ENCODE results near the gene OTUB2. TPM values are rescaled to one million over a fixed set of nuclear protein-coding genes. Genes with fewer than 3 reads are reported as not detected.

The OTUB2 gene
- polyA plus RNA-seq, 1 donor (not counting 4 experiments of a cell fraction or from before 2014, with no cell fraction given): 2.6 TPM

GRCh38 chr14:94010625-94011024 is 15.5 kb upstream of the OTUB2 start:
- no peaks in the 10 kb centered on the region for H3K36me3 ChIP-seq (ENCODE audit: control insufficient read depth in 2 of 2, extremely low read depth in 1 of 2, insufficient read depth in 2 of 2, low read length in 2 of 2)
- no peak overlapping the region for H3K27ac ChIP-seq (ENCODE audit: control insufficient read depth, insufficient read depth, low read length)
- TF ChIP-seq EZH2 (IDR thresholded peaks at IDR 0.05; ENCODE audit: low read length) (no peak), CTCF (optimal IDR thresholded peaks at IDR 0.05 in 1 of 3, IDR thresholded peaks at IDR 0.05 in 1 of 3, conservative IDR thresholded peaks at IDR 0.05 in 1 of 3; ENCODE audit: extremely low read depth in 1 of 3, insufficient read depth in 2 of 3, low read length in 3 of 3) (no peak)
- no peak overlapping the region for H3K4me2 ChIP-seq (ENCODE audit: control insufficient read depth, extremely low read depth, insufficient read depth, low read depth, low read length)
- H2AFZ ChIP-seq (ENCODE audit: control insufficient read depth, low read length): no peak overlapping the region
- no peaks in the 10 kb centered on the region for H3K9me1 ChIP-seq (ENCODE audit: control insufficient read depth, extremely low read depth, insufficient read depth, low read length)
- no peak overlapping the region for H3K4me3 ChIP-seq (ENCODE audit: control insufficient read depth in 2 of 3, extremely low read depth in 1 of 3, insufficient read depth in 2 of 3, low read depth in 1 of 3, low read length in 3 of 3)
- no peaks in the 10 kb centered on the region for H3K9me3 ChIP-seq (ENCODE audit: control insufficient read depth, low read depth, low read length)
- no peaks in the 10 kb centered on the region for H3K79me2 ChIP-seq (ENCODE audit: control insufficient read depth, insufficient read depth, low read length)
- DNase-seq (ENCODE audit: low read depth, low spot score): no peak
- dilution Hi-C loops (cut with MboI; ENCODE audit: extremely low pct_ligation_motif_present, low sequenced_read_pairs): no loop called here
- H4K20me1 ChIP-seq (ENCODE audit: control insufficient read depth, extremely low read depth, insufficient read depth, low read length): no peaks in the 10 kb centered on the region
- peaks cover 11% of the 10 kb centered on the region for H3K4me1 ChIP-seq (ENCODE audit: control insufficient read depth, extremely low read depth, insufficient read depth, low read length)
- no peak overlapping the region for H3K9ac ChIP-seq (ENCODE audit: control insufficient read depth, extremely low read depth, insufficient read depth, low read length)
- no peak for FAIRE-seq
- H3K27me3 ChIP-seq (ENCODE audit: control insufficient read depth, extremely low read depth, insufficient read depth, low read length): no peaks in the 10 kb centered on the region

GRCh38 chr14:94011795-94012194 is 14.3 kb upstream of the OTUB2 start:
- H3K9me3 ChIP-seq (ENCODE audit: control insufficient read depth, low read depth, low read length): no peaks in the 10 kb centered on the region
- H2AFZ ChIP-seq (ENCODE audit: control insufficient read depth, low read length): no peak overlapping the region
- peaks cover 4% of the 10 kb centered on the region for H3K27me3 ChIP-seq (ENCODE audit: control insufficient read depth, extremely low read depth, insufficient read depth, low read length)
- H3K27ac ChIP-seq (ENCODE audit: control insufficient read depth, insufficient read depth, low read length): no peak overlapping the region
- TF ChIP-seq EZH2 (IDR thresholded peaks at IDR 0.05; ENCODE audit: low read length) (no peak), CTCF (optimal IDR thresholded peaks at IDR 0.05 in 1 of 3, IDR thresholded peaks at IDR 0.05 in 1 of 3, conservative IDR thresholded peaks at IDR 0.05 in 1 of 3; ENCODE audit: extremely low read depth in 1 of 3, insufficient read depth in 2 of 3, low read length in 3 of 3) (no peak)
- no peaks in the 10 kb centered on the region for H3K9me1 ChIP-seq (ENCODE audit: control insufficient read depth, extremely low read depth, insufficient read depth, low read length)
- no peaks in the 10 kb centered on the region for H4K20me1 ChIP-seq (ENCODE audit: control insufficient read depth, extremely low read depth, insufficient read depth, low read length)
- DNase-seq (ENCODE audit: low read depth, low spot score) (no peak), FAIRE-seq (no peak)
- no peaks in the 10 kb centered on the region for H3K36me3 ChIP-seq (ENCODE audit: control insufficient read depth in 2 of 2, extremely low read depth in 1 of 2, insufficient read depth in 2 of 2, low read length in 2 of 2)
- no peak overlapping the region for H3K4me2 ChIP-seq (ENCODE audit: control insufficient read depth, extremely low read depth, insufficient read depth, low read depth, low read length)
- H3K9ac ChIP-seq (ENCODE audit: control insufficient read depth, extremely low read depth, insufficient read depth, low read length): no peak overlapping the region
- no peaks in the 10 kb centered on the region for H3K79me2 ChIP-seq (ENCODE audit: control insufficient read depth, insufficient read depth, low read length)
- dilution Hi-C loops (cut with MboI; ENCODE audit: extremely low pct_ligation_motif_present, low sequenced_read_pairs): no loop called here
- no peak overlapping the region for H3K4me3 ChIP-seq (ENCODE audit: control insufficient read depth in 2 of 3, extremely low read depth in 1 of 3, insufficient read depth in 2 of 3, low read depth in 1 of 3, low read length in 3 of 3)
- peaks cover 11% of the 10 kb centered on the region for H3K4me1 ChIP-seq (ENCODE audit: control insufficient read depth, extremely low read depth, insufficient read depth, low read length)
